CD14-positive monocyte (primary cell): ENCODE measurements around the gene ATXN1. TPM values are rescaled to one million over a fixed set of nuclear protein-coding genes. Genes with fewer than 3 reads are reported as not detected.
A peak's percentile ranks its signal among the peaks of the same experiment; 100 is the strongest.

ENCODE experiments used
- DNase-seq, 3 donors: peaks; one replicate each; pipeline ENCODE4 v3.0.0-alpha.2; 2011 to 2022
- H2AFZ ChIP-seq: 2 replicates; pipeline ENCODE4 v1.6.0; 2012; ENCODE audit warnings: mild to moderate bottlenecking, low read depth, low read length, inconsistent platforms; ENCODE audit not compliant: insufficient read depth, poor library complexity, severe bottlenecking
- H3K27ac ChIP-seq, 2 donors: 1 replicate in 1 of 2; 2 replicates in 1 of 2; pipeline ENCODE4 v1.5.1; 2012 to 2013; ENCODE audit warnings: low read length in 2 of 2, control low read depth in 1 of 2, inconsistent platforms in 1 of 2, low read depth in 1 of 2, mild to moderate bottlenecking in 1 of 2
- H3K27me3 ChIP-seq, 2 donors: one replicate each; pipeline versions ENCODE4 v1.6.0 to v1.6.1; 2011 to 2013; ENCODE audit warnings: low read length in 2 of 2; ENCODE audit not compliant: control insufficient read depth in 2 of 2, insufficient read depth in 2 of 2
- H3K36me3 ChIP-seq, 2 donors: replicated peaks in 1 of 2; 1 replicate in 1 of 2; 2 replicates in 1 of 2; pipeline versions ENCODE4 v1.5.1 to v1.6.1; 2012 to 2013; ENCODE audit warnings: low read length in 2 of 2, control low read depth in 1 of 2, inconsistent platforms in 1 of 2, mild to moderate bottlenecking in 1 of 2; ENCODE audit not compliant: insufficient read depth in 2 of 2, control insufficient read depth in 1 of 2
- H3K4me1 ChIP-seq, 2 donors: 1 replicate in 1 of 2; 2 replicates in 1 of 2; pipeline versions ENCODE4 v1.5.1 to v1.6.1; 2012 to 2013; ENCODE audit warnings: low read length in 2 of 2, control low read depth in 1 of 2, inconsistent platforms in 1 of 2, mild to moderate bottlenecking in 1 of 2, moderate library complexity in 1 of 2; ENCODE audit not compliant: insufficient read depth in 2 of 2, control insufficient read depth in 1 of 2
- H3K4me2 ChIP-seq: replicated peaks from 2 replicates; pipeline ENCODE3; 2012; ENCODE audit warnings: low read length, moderate library complexity, mild to moderate bottlenecking; ENCODE audit not compliant: poor library complexity, severe bottlenecking; ENCODE audit errors: extremely low read depth
- H3K4me3 ChIP-seq, 3 experiments: fragments of 200-600 bp in 1 of 3; sonication (generic) in 1 of 3; replicated peaks in 1 of 3; 1 replicate in 2 of 3; 2 replicates in 1 of 3; pipeline ENCODE4 v1.5.1; 2011 to 2013; ENCODE audit warnings: low read length in 3 of 3, mild to moderate bottlenecking in 3 of 3, control low read depth in 2 of 3, low read depth in 2 of 3, inconsistent platforms in 1 of 3, moderate library complexity in 1 of 3
- H3K79me2 ChIP-seq: 2 replicates; pipeline ENCODE4 v1.6.0; 2012; ENCODE audit warnings: mild to moderate bottlenecking, control low read depth, inconsistent platforms, low read length, moderate library complexity; ENCODE audit not compliant: insufficient read depth
- H3K9ac ChIP-seq: 2 replicates; pipeline ENCODE4 v1.6.0; 2017; ENCODE audit warnings: low read length, mild to moderate bottlenecking; ENCODE audit not compliant: insufficient read depth, poor library complexity, severe bottlenecking
- H3K9me3 ChIP-seq, 2 donors: replicated peaks in 1 of 2; 1 replicate in 1 of 2; 2 replicates in 1 of 2; pipeline versions ENCODE4 v1.5.1 to v1.6.1; 2012 to 2013; ENCODE audit warnings: low read length in 2 of 2, control low read depth in 1 of 2; ENCODE audit not compliant: control insufficient read depth in 1 of 2, insufficient read depth in 1 of 2
- H4K20me1 ChIP-seq: 2 replicates; pipeline ENCODE4 v1.6.0; 2012; ENCODE audit warnings: mild to moderate bottlenecking, low read length, control low read depth, moderate library complexity; ENCODE audit not compliant: insufficient read depth
- H3K27ac Mint-ChIP-seq, 7 donors: one replicate each; pipeline ENCODE4 v1.8.0; 2020; ENCODE audit warnings: mild to moderate bottlenecking in 7 of 7, mixed read lengths in 7 of 7, moderate library complexity in 6 of 7, inconsistent platforms in 2 of 7
- H3K27me3 Mint-ChIP-seq, 3 donors: one replicate each; pipeline ENCODE4 v1.8.0; 2021 to 2022; ENCODE audit warnings: low read depth in 3 of 3, mild to moderate bottlenecking in 3 of 3, mixed read lengths in 3 of 3, moderate library complexity in 3 of 3, inconsistent platforms in 1 of 3
- H3K36me3 Mint-ChIP-seq, 2 donors: one replicate each; pipeline ENCODE4 v1.8.0; 2020; ENCODE audit warnings: mixed read lengths in 2 of 2, inconsistent platforms in 1 of 2, mild to moderate bottlenecking in 1 of 2
- H3K4me1 Mint-ChIP-seq: one replicate; pipeline ENCODE4 v1.8.0; 2020; ENCODE audit warnings: mild to moderate bottlenecking, mixed read lengths
- H3K4me3 Mint-ChIP-seq, 2 donors: one replicate each; pipeline ENCODE4 v1.8.0; 2020; ENCODE audit warnings: mild to moderate bottlenecking in 2 of 2, mixed read lengths in 2 of 2, moderate library complexity in 1 of 2
- H3K9me3 Mint-ChIP-seq, 7 donors: one replicate each; pipeline ENCODE4 v1.8.0; 2020 to 2022; ENCODE audit warnings: mixed read lengths in 7 of 7, mild to moderate bottlenecking in 6 of 7, moderate library complexity in 6 of 7, inconsistent platforms in 2 of 7
- WGBS: methylation state at CpG from one replicate; pipeline ENCODE4 v1.1.5; 2013; ENCODE audit warnings: missing lambda C conversion rate; ENCODE audit not compliant: insufficient coverage; 5-methylcytosine and 5-hydroxymethylcytosine counted together
- intact Hi-C, 2 donors: fragments of 100-400 bp; cut with micrococcal nuclease; formaldehyde crosslinking; loops; one replicate each; pipeline versions ENCODE4 v1.15.0 to v1.15.1; 2023
- polyA plus RNA-seq, 3 donors: library from polyadenylated mRNA; depleted of rRNA in 1 of 3; unstranded in 2 of 3; stranded (reverse) in 1 of 3; fragments of 300-500 nt in 2 of 3; fragments of >200 nt in 1 of 3; fragmentation: Illumina TruSeq in 2 of 3; gene quantifications; 1 replicate in 2 of 3; 2 replicates in 1 of 3; pipeline ENCODE4 v1.2.3, GENCODE V29; 2012 to 2021
- TF ChIP-seq, protein P1 (sequence below): fragments of 200-600 bp; IDR thresholded peaks from one replicate; pipeline ENCODE4 v1.8.0; 2022; ENCODE audit warnings: antibody characterized with exemption, mild to moderate bottlenecking

The ATXN1 gene
- polyA plus RNA-seq, 3 donors: 8.8 to 19.1 (median 10.9) TPM

DNA sequence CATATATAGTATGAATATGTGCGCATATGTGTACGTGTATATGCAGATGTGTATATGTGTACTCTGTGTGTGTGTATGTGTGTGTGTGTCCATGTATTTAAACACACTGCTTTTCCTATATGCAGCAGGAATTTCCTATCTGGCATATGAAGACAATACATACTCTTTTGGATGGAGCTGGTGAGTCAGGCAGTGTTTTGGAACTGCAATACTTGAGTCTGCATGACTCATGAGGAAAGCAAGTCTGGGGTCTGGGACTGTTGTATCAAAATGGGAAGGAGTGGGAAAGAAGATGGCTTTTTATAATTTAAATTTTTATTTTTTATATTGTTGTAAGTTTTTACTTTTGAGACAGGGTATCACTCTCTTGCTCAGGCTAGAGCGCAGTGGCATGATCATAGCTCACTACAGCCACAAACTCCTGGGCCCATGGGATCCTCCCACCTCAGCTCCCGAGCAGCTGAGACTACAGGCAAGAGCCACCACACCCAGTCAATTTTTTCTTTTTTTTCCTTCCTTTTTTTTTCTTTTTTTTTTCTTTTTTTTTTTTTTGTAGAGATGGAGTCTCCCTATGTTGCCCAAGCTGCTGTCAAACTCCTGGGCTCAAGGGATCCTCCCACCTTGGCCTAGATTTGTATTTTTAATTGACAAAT, 72.2 kb downstream of the ATXN1 start:
- H3K36me3 ChIP-seq: no peaks in the 10 kb centered on the region
- H3K27me3 ChIP-seq: no peaks in the 10 kb centered on the region
- peak in 2 of 3 donors; percentile 74 to 87 for DNase-seq
- H3K9ac ChIP-seq: no peak overlapping the region
- H3K4me1 Mint-ChIP-seq: peaks cover 69% of the 10 kb centered on the region
- peak overlapping the region in 5 of 7 donors; percentile 38 to 80 (median 59) for H3K27ac Mint-ChIP-seq
- H4K20me1 ChIP-seq: peaks cover 5% of the 10 kb centered on the region
- no peak overlapping the region for H3K4me2 ChIP-seq
- H3K4me3 Mint-ChIP-seq: no peak overlapping the region
- 100% methylated on average over 1 of the region's 4 CpGs for WGBS
- intact Hi-C loops: loop anchor here (10.0 kb wide), 2 partner anchors 76 to 104 kb away; partner anchors contain the start of gene ATXN1 (in 2 of the 2)
- peaks cover 59 to 73% of the 10 kb centered on the region in 2 donors for H3K4me1 ChIP-seq
- no peaks in the 10 kb centered on the region for H3K27me3 Mint-ChIP-seq
- no peaks in the 10 kb centered on the region for H3K9me3 Mint-ChIP-seq
- H3K79me2 ChIP-seq: peaks cover 68% of the 10 kb centered on the region
- peak overlapping the region in 1 of 2 donors; percentile 45 for H3K27ac ChIP-seq
- no peak overlapping the region for H3K4me3 ChIP-seq
- TF ChIP-seq, protein P1, sequence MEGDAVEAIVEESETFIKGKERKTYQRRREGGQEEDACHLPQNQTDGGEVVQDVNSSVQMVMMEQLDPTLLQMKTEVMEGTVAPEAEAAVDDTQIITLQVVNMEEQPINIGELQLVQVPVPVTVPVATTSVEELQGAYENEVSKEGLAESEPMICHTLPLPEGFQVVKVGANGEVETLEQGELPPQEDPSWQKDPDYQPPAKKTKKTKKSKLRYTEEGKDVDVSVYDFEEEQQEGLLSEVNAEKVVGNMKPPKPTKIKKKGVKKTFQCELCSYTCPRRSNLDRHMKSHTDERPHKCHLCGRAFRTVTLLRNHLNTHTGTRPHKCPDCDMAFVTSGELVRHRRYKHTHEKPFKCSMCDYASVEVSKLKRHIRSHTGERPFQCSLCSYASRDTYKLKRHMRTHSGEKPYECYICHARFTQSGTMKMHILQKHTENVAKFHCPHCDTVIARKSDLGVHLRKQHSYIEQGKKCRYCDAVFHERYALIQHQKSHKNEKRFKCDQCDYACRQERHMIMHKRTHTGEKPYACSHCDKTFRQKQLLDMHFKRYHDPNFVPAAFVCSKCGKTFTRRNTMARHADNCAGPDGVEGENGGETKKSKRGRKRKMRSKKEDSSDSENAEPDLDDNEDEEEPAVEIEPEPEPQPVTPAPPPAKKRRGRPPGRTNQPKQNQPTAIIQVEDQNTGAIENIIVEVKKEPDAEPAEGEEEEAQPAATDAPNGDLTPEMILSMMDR: no peak
- no peaks in the 10 kb centered on the region for H3K9me3 ChIP-seq
- H2AFZ ChIP-seq: no peak overlapping the region
- peaks cover 0 to 2% of the 10 kb centered on the region in 2 donors for H3K36me3 Mint-ChIP-seq

GRCh38 chr6:16688436-16688835, 72.8 kb downstream of the ATXN1 start:
- H3K4me1 ChIP-seq: peaks cover 66 to 76% of the 10 kb centered on the region in 2 donors
- H3K4me1 Mint-ChIP-seq: peaks cover 70% of the 10 kb centered on the region

More at GRCh38 chr6:16688436-16688835, 72.8 kb downstream of the ATXN1 start:
- Histone ChIP-seq H3K79me2 (peaks cover 65% of the 10 kb centered on the region), H3K36me3 (no peaks in the 10 kb centered on the region), H4K20me1 (peaks cover 5% of the 10 kb centered on the region), H3K27me3 (no peaks in the 10 kb centered on the region), H2AFZ (no peak overlapping the region), H3K9me3 (no peaks in the 10 kb centered on the region), H3K4me3 (no peak overlapping the region), H3K9ac (no peak overlapping the region), H3K4me2 (no peak overlapping the region), H3K27ac (peak overlapping the region in 1 of 2 donors; percentile 45)
- no peaks in the 10 kb centered on the region for H3K27me3 Mint-ChIP-seq
- TF ChIP-seq, protein P1: no peak
- WGBS: no CpG with 5 or more reads among the region's 1 CpG
- DNase-seq: peak in 2 of 3 donors; percentile 43 to 60
- no peaks in the 10 kb centered on the region for H3K36me3 Mint-ChIP-seq
- peak overlapping the region in 5 of 7 donors; percentile 4 to 63 (median 52) for H3K27ac Mint-ChIP-seq
- H3K9me3 Mint-ChIP-seq: no peaks in the 10 kb centered on the region
- intact Hi-C loops: loop anchor here (10.0 kb wide), 2 partner anchors 76 to 104 kb away; partner anchors contain the start of gene ATXN1 (in 2 of the 2)
- no peak overlapping the region for H3K4me3 Mint-ChIP-seq
